H9 (cell line): ENCODE measurements around the gene ATXN7L3B. TPM values are rescaled to one million over a fixed set of nuclear protein-coding genes. Genes with fewer than 3 reads are reported as not detected.

Experiments used
- DNase-seq: peaks from one replicate; pipeline ENCODE4 v3.0.0-alpha.2; 2017
- H2AFZ ChIP-seq: one replicate; pipeline ENCODE4 v1.6.1; 2013; ENCODE audit warnings: mild to moderate bottlenecking, low read length, control low read depth, moderate library complexity
- H2AK5ac ChIP-seq: 2 replicates; pipeline ENCODE4 v1.6.1; 2013; ENCODE audit warnings: low read length, control low read depth, mixed read lengths; ENCODE audit not compliant: insufficient read length
- H2BK120ac ChIP-seq: one replicate; pipeline ENCODE4 v1.6.1; 2013; ENCODE audit warnings: low read depth, mild to moderate bottlenecking, low read length, control low read depth, inconsistent platforms; ENCODE audit not compliant: poor library complexity, severe bottlenecking
- H2BK12ac ChIP-seq: 2 replicates; pipeline ENCODE4 v1.6.1; 2013; ENCODE audit warnings: low read length, control low read depth, mixed read lengths, low read depth; ENCODE audit not compliant: insufficient read length
- H2BK15ac ChIP-seq: 2 replicates; pipeline ENCODE4 v1.6.1; 2013; ENCODE audit warnings: low read depth, low read length, control low read depth
- H2BK20ac ChIP-seq: one replicate; pipeline ENCODE4 v1.6.1; 2013; ENCODE audit warnings: low read depth, mild to moderate bottlenecking, low read length, control low read depth, inconsistent platforms; ENCODE audit not compliant: poor library complexity, severe bottlenecking
- H2BK5ac ChIP-seq: 2 replicates; pipeline ENCODE4 v1.6.1; 2013; ENCODE audit warnings: low read length, control low read depth, mixed read lengths; ENCODE audit not compliant: insufficient read length
- H3K14ac ChIP-seq: 2 replicates; pipeline ENCODE4 v1.6.1; 2013; ENCODE audit warnings: low read length, control low read depth; ENCODE audit not compliant: insufficient read depth
- H3K18ac ChIP-seq: 2 replicates; pipeline ENCODE4 v1.6.1; 2013; ENCODE audit warnings: low read depth, mild to moderate bottlenecking, mixed read lengths, low read length, control low read depth; ENCODE audit not compliant: insufficient read length
- H3K23ac ChIP-seq: 2 replicates; pipeline ENCODE4 v1.6.1; 2013; ENCODE audit warnings: low read length, control low read depth, mixed read lengths, low read depth; ENCODE audit not compliant: insufficient read length
- H3K23me2 ChIP-seq: 2 replicates; pipeline ENCODE4 v1.6.1; 2013; ENCODE audit warnings: low read depth, mild to moderate bottlenecking, mixed read lengths, low read length, control low read depth; ENCODE audit not compliant: insufficient read length, poor library complexity, severe bottlenecking
- H3K27ac ChIP-seq: 2 replicates; pipeline ENCODE4 v1.5.1; 2013; ENCODE audit warnings: low read length, control low read depth, mixed read lengths, low read depth; ENCODE audit not compliant: insufficient read length
- H3K27me3 ChIP-seq: 2 replicates; pipeline ENCODE4 v1.6.1; 2013; ENCODE audit warnings: low read length, control low read depth, inconsistent platforms; ENCODE audit not compliant: insufficient read depth
- H3K4ac ChIP-seq: 2 replicates; pipeline ENCODE4 v1.6.1; 2013; ENCODE audit warnings: low read depth, mild to moderate bottlenecking, control low read depth, inconsistent platforms, low read length, moderate library complexity
- H3K4me1 ChIP-seq: 2 replicates; pipeline ENCODE4 v1.6.1; 2013; ENCODE audit warnings: low read length, control low read depth, inconsistent platforms; ENCODE audit not compliant: insufficient read depth
- H3K4me2 ChIP-seq: 2 replicates; pipeline ENCODE4 v1.6.1; 2013; ENCODE audit warnings: low read length, control low read depth, mixed read lengths; ENCODE audit not compliant: insufficient read length, insufficient read depth
- H3K56ac ChIP-seq: 2 replicates; pipeline ENCODE4 v1.6.1; 2013; ENCODE audit warnings: low read depth, mild to moderate bottlenecking, mixed read lengths, low read length, control low read depth; ENCODE audit not compliant: insufficient read length
- H3K79me1 ChIP-seq: 2 replicates; pipeline ENCODE4 v1.6.1; 2013; ENCODE audit warnings: low read depth, mild to moderate bottlenecking, moderate library complexity, low read length, control low read depth, inconsistent platforms; ENCODE audit not compliant: insufficient read depth, poor library complexity, severe bottlenecking
- H3K79me2 ChIP-seq: 2 replicates; pipeline ENCODE4 v1.6.1; 2013; ENCODE audit warnings: low read length, control low read depth, inconsistent platforms; ENCODE audit not compliant: insufficient read depth
- H3K9ac ChIP-seq: 2 replicates; pipeline ENCODE4 v1.6.1; 2013; ENCODE audit warnings: low read length, control low read depth, mixed read lengths; ENCODE audit not compliant: insufficient read length; ENCODE audit errors: extremely low read depth
- H3K9me3 ChIP-seq: one replicate; pipeline ENCODE4 v1.6.1; 2013; ENCODE audit warnings: low read depth, low read length, inconsistent platforms; ENCODE audit not compliant: control insufficient read depth
- H3T11ph ChIP-seq: one replicate; pipeline ENCODE4 v1.6.1; 2013; ENCODE audit warnings: mild to moderate bottlenecking, low read length, control low read depth, inconsistent platforms
- H4K20me1 ChIP-seq: one replicate; pipeline ENCODE4 v1.6.1; 2013; ENCODE audit not compliant: control insufficient read depth, insufficient read length, insufficient read depth
- H4K5ac ChIP-seq: 2 replicates; pipeline ENCODE4 v1.6.1; 2013; ENCODE audit warnings: low read depth, mild to moderate bottlenecking, mixed read lengths, low read length, control low read depth; ENCODE audit not compliant: insufficient read length
- H4K8ac ChIP-seq: replicated peaks from 2 replicates; pipeline ENCODE4 v1.6.1; 2013; ENCODE audit warnings: low read length, control low read depth, mixed read lengths, low read depth; ENCODE audit not compliant: insufficient read length
- H4K91ac ChIP-seq: 2 replicates; pipeline ENCODE4 v1.6.1; 2013; ENCODE audit warnings: low read depth, mild to moderate bottlenecking, moderate library complexity, mixed read lengths, low read length, control low read depth; ENCODE audit not compliant: insufficient read length
- H3K27ac Mint-ChIP-seq, 3 experiments: 2 replicates in 2 of 3; 3 replicates in 1 of 3; pipeline ENCODE4 v1.8.0; 2020 to 2021; ENCODE audit warnings: mixed read lengths in 3 of 3, mild to moderate bottlenecking in 1 of 3, moderate library complexity in 1 of 3
- H3K27me3 Mint-ChIP-seq: 2 replicates; pipeline ENCODE4 v1.8.0; 2021; ENCODE audit warnings: low read depth, mild to moderate bottlenecking, moderate library complexity, mixed read lengths
- H3K36me3 Mint-ChIP-seq, 3 experiments: 2 replicates in 2 of 3; 3 replicates in 1 of 3; pipeline ENCODE4 v1.8.0; 2020 to 2021; ENCODE audit warnings: low read depth in 3 of 3, mixed read lengths in 3 of 3; ENCODE audit not compliant: insufficient read depth in 1 of 3
- H3K4me1 Mint-ChIP-seq, 2 experiments: 2 replicates each; pipeline ENCODE4 v1.8.0; 2020; ENCODE audit warnings: mixed read lengths in 2 of 2
- H3K4me3 Mint-ChIP-seq, 2 experiments: 2 replicates in 1 of 2; 3 replicates in 1 of 2; pipeline ENCODE4 v1.8.0; 2020 to 2021; ENCODE audit warnings: mild to moderate bottlenecking in 2 of 2, mixed read lengths in 2 of 2, moderate library complexity in 1 of 2
- H3K9me3 Mint-ChIP-seq, 2 experiments: 2 replicates in 1 of 2; 3 replicates in 1 of 2; pipeline ENCODE4 v1.8.0; 2020; ENCODE audit warnings: mild to moderate bottlenecking in 2 of 2, mixed read lengths in 2 of 2, moderate library complexity in 1 of 2
- CTCF ChIP-seq: fragments of 200-600 bp; sonication (generic); conservative IDR thresholded peaks from 3 replicates; pipeline ENCODE4 v1.8.0; 2021; ENCODE audit warnings: antibody characterized with exemption, mild to moderate bottlenecking
- WGBS: extraction: QIAGEN DNeasy Blood & Tissue Kit; methylation state at CpG from one replicate; pipeline ENCODE4 v1.1.7; 2013; ENCODE audit warnings: missing lambda C conversion rate, low lambda C conversion rate, mixed read lengths; ENCODE audit not compliant: insufficient read length; ENCODE audit errors: extremely low coverage; 5-methylcytosine and 5-hydroxymethylcytosine counted together
- total RNA-seq: library from RNA; stranded (reverse); gene quantifications from 2 replicates; pipeline ENCODE4 v1.2.1, GENCODE V29; 2021

The ATXN7L3B gene
- total RNA-seq, 1 experiment from 2014 or later: 35.3 TPM

GRCh38 chr12:74586251-74586650 lies 48.6 kb downstream of the ATXN7L3B start:
- Histone ChIP-seq H3K27me3 (no peaks in the 10 kb centered on the region), H4K91ac (no peak overlapping the region), H3K4me1 (no peaks in the 10 kb centered on the region; the same call in 1 of the 2 replicates), H2AFZ (no peak overlapping the region), H3K14ac (no peak overlapping the region), H3K18ac (no peak overlapping the region), H4K8ac (no peak overlapping the region), H3K27ac (no peak overlapping the region), H3K79me1 (no peaks in the 10 kb centered on the region), H3K4me2 (no peak overlapping the region), H4K5ac (no peak overlapping the region), H3K56ac (no peak overlapping the region), H2BK15ac (no peak overlapping the region), H3K4ac (no peak overlapping the region), H2BK120ac (no peak overlapping the region), H2BK12ac (no peak overlapping the region), H3K9ac (no peak overlapping the region), H3T11ph (no peak overlapping the region), H2BK20ac (no peak overlapping the region), H3K79me2 (no peaks in the 10 kb centered on the region), H2BK5ac (no peak overlapping the region), H4K20me1 (no peaks in the 10 kb centered on the region), H3K9me3 (no peaks in the 10 kb centered on the region), H3K23me2 (no peaks in the 10 kb centered on the region), H3K23ac (no peak overlapping the region), H2AK5ac (no peak overlapping the region)
- WGBS: no CpG with 5 or more reads among the region's 4 CpGs
- peaks cover 9% of the 10 kb centered on the region in 2 experiments for H3K4me1 Mint-ChIP-seq
- no peak for DNase-seq
- H3K27ac Mint-ChIP-seq: no peak overlapping the region; a peak in 1 of 7 replicates
- H3K36me3 Mint-ChIP-seq: peaks cover 0 to 7% (median 2%) of the 10 kb centered on the region in 3 experiments; a peak in 2 of 7 replicates
- H3K27me3 Mint-ChIP-seq: no peaks in the 10 kb centered on the region
- no peak for TF ChIP-seq CTCF
- H3K4me3 Mint-ChIP-seq: no peak overlapping the region
- H3K9me3 Mint-ChIP-seq: peaks cover 0 to 2% of the 10 kb centered on the region in 2 experiments; a peak in 1 of 5 replicates
